ENCODE measurements around the gene MBP.

DNA sequence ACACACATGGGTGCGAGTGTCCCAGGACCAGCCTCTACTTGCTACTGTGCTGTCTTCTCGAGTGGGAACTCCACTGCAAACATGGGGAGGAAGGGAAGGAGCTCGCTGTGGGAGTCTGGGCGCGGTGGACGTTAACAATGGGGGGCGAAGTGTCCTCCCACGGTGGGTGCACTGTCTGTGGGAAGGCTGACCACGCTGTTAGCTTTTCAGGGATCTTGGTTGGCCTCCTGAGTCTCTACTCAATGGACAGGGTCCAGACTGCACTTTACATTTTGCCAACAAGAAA, 146.7 kb downstream of the MBP start:
- no peak for TF ChIP-seq EZH2 (IDR thresholded peaks at IDR 0.05; ENCODE audit: borderline replicate concordance, low read length)
- TF ChIP-seq, protein P1, sequence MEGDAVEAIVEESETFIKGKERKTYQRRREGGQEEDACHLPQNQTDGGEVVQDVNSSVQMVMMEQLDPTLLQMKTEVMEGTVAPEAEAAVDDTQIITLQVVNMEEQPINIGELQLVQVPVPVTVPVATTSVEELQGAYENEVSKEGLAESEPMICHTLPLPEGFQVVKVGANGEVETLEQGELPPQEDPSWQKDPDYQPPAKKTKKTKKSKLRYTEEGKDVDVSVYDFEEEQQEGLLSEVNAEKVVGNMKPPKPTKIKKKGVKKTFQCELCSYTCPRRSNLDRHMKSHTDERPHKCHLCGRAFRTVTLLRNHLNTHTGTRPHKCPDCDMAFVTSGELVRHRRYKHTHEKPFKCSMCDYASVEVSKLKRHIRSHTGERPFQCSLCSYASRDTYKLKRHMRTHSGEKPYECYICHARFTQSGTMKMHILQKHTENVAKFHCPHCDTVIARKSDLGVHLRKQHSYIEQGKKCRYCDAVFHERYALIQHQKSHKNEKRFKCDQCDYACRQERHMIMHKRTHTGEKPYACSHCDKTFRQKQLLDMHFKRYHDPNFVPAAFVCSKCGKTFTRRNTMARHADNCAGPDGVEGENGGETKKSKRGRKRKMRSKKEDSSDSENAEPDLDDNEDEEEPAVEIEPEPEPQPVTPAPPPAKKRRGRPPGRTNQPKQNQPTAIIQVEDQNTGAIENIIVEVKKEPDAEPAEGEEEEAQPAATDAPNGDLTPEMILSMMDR (IDR thresholded peaks at IDR 0.05; ENCODE audit: low read length) = no peak
